Activated T-cell treated with anti-CD3 and anti-CD28 coated beads, Interleukin-2, amount 50 U/mL, for 48 hours (primary cell): ENCODE results near the gene KRT15.

Source experiments
- DNase-seq, 2 experiments: peaks; one replicate each; pipeline ENCODE4 v3.0.0-alpha.2; 2020

Gene KRT15

GRCh38 chr17:41523787-41524186 is 5.1 kb upstream of the KRT15 start:
- no peak for DNase-seq

GRCh38 chr17:41523225-41523593 is 4.5 kb upstream of the KRT15 start:
- DNase-seq: no peak

GRCh38 chr17:41522301-41523224 is 3.9 kb upstream of the KRT15 start:
- no peak for DNase-seq

GRCh38 chr17:41521574-41522261 is 3.0 kb upstream of the KRT15 start:
- DNase-seq: no peak

- DNase-seq: no peak
Observed at GRCh38 chr17:41520821-41521521, 2.3 kb upstream of the KRT15 start.

- no peak for DNase-seq
Observed at GRCh38 chr17:41519501-41520224, 973 bp upstream of the KRT15 start.

GRCh38 chr17:41518031-41518430 is 659 bp downstream of the KRT15 start:
- no peak for DNase-seq

- DNase-seq: no peak
Observed at GRCh38 chr17:41516830-41517283, 1.8 kb downstream of the KRT15 start.

GRCh38 chr17:41516147-41516829 is 2.4 kb downstream of the KRT15 start:
- DNase-seq: no peak

- DNase-seq: no peak
Observed at GRCh38 chr17:41513168-41513547, 5.5 kb downstream of the KRT15 start.

- DNase-seq: no peak
Observed at GRCh38 chr17:41512546-41513167, 6.0 kb downstream of the KRT15 start.

GRCh38 chr17:41511716-41512115 is 7.0 kb downstream of the KRT15 start:
- no peak for DNase-seq

GRCh38 chr17:41511116-41511515 is 7.6 kb downstream of the KRT15 start:
- DNase-seq: no peak

GRCh38 chr17:41510251-41511065 is 8.2 kb downstream of the KRT15 start:
- no peak for DNase-seq

GRCh38 chr17:41507315-41507880 is 11.3 kb downstream of the KRT15 start:
- no peak for DNase-seq

- DNase-seq: no peak
Observed at GRCh38 chr17:41505809-41506767, 12.6 kb downstream of the KRT15 start.

- DNase-seq: no peak
Observed at GRCh38 chr17:41505007-41505808, 13.5 kb downstream of the KRT15 start, which contains the start of gene KRT13. TSS of gene KRT13 (minus strand) at chr17:41505612. CDS start at chr17:41505550, 62 bp downstream.
